Fibroblast of upper back skin (primary cell): ENCODE results near the gene USP36.
A peak's percentile ranks its signal among the peaks of the same experiment; 100 is the strongest.
"Not testable (repeated sequence)": the region's sequence is repeated elsewhere in the genome, so short reads cannot be mapped to it uniquely, and the experiment has no call there.

Experiments
- DNase-seq: peaks from one replicate; pipeline ENCODE4 v3.0.0-alpha.2; 2013

USP36 gene

DNA sequence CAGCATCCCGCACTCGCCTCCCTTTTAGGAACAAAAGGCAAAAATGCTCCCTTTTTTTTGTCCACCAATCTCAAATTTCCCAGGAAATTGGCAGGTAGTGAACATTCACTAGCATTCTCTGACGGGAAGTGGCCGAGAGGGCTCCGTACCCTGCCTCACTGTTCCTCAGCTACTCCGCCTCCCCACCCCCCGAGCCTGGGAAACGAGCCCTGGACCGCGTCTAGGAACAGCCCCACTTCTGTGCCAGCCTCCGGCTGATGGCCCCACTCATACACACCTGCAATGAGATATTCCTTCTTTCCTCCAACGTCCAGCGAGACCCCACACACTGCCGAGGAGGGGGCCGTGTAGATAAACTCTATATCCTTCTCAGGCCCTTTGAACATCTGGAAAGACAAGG lies 30.0 kb upstream of the USP36 start:
- no peak for DNase-seq

DNA sequence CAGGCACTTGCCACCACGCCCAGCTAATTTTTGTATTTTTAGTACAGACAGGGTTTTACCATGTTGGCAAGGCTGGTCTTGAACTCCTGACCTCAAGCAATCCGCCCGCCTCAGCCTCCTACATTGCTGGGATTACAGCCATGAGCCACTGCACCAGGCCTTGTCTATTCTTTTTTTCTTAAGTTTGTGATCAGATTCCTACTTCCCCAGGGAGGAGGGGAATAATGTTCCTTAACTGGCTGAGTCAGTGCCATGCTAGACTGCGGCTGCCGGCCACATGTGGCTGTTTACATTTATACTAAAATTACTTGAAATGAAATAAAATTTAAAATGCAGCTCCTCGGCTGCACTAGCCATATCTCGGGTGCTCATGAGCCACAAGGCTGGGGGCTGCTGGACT lies 27.8 kb upstream of the USP36 start:
- DNase-seq = peak; percentile 74

- not testable (repeated sequence) for DNase-seq
Measured at GRCh38 chr17:78867046-78867445, 26.4 kb upstream of the USP36 start.

DNA sequence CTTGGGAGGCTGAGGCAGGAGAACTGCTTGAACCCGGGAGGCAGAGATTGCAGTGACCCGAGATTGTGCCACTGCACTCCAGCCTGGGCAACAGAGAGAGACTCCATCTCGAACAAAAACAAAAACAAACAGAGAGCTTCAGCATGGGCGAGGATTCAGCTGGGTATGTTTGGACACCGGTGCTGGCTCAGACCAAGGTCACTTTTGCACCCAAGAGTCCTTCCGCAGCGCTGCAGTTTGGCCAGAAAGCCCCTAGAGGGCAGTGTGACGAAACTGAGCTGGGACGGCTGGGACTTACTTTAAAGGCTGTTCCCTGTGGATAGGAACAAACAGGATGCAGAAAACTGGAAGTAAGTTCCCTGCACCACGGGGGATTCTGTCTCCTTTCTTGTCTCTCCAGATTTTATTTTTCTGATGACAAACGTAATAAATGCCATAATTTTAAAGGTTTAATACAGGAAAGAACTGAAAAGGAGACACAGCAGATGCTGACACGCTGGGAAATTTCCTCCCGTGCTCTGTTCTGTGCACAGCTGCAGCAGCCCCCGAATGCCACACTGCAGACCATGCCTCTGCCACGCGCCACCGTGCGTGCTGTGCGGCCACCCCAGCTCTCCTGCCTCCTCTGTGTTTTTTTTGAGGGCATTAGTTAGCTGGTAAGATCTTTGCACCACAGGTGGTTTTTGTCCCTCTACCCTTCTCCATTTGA lies 25.2 kb upstream of the USP36 start:
- peak; percentile 68 for DNase-seq

DNA sequence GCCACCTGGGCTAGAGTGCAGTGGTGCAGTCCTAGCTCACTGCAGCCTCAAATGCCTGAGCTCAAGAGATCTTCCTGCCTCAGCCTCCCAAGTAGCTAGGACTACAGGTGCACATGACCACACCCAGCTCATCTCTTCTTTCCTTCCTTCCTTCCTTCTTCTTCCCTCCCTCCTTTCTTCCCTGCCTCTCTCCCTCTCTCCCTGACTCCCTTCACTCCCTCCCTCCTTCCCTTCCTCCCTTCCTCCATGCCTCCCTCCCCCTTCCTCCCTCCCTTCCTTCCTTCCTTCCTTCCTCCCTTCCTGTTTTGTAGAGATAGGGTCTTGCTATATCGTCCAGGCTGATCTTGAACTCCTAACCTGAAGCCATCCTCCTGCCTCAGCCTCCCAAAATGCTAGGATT lies 23.5 kb upstream of the USP36 start:
- no peak for DNase-seq

DNA sequence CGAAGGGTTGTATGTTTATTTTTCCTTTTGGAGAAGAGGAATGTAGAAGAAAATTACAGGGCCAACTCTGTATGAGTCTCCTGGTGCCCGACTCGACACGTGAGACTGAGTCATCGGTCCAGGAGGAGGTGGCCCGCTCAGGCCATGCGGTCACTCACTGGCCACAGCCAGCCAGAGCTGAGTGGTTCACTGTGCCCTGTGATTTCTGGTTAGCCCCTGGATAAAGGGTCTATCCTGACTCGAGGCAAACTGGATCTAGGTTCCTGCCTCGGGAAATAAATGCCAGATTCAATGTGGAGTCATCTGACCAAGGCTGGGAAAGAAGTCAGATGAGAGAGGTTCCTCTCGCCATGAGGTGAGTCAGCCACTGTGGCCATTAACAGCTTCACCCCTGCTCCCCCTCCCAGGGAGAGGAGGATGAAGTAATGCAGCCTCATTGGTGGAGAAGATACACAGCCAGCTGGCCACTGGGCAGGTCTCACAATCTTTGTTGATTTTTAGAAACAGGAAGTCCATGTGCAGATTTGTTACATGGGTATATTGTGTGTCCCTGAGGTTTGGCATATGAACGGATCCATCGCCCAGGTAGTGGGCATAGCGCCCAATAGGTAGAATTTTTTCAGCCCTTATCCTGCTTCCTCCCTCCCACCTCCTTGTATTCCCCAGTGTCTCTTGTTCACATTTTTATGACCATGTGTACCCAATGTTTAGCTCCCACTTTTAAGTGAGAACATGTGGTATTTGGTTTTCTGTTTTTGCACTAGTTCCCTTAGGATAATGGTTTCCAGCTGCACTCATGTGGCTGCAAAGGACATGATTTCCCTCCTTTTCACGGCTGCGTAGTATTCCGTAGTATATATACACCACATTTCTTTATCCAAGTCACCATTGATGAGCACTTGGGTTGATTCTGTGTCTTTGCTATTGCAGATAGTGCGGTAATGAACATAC lies 21.7 kb upstream of the USP36 start:
- DNase-seq = peak; percentile 95

DNA sequence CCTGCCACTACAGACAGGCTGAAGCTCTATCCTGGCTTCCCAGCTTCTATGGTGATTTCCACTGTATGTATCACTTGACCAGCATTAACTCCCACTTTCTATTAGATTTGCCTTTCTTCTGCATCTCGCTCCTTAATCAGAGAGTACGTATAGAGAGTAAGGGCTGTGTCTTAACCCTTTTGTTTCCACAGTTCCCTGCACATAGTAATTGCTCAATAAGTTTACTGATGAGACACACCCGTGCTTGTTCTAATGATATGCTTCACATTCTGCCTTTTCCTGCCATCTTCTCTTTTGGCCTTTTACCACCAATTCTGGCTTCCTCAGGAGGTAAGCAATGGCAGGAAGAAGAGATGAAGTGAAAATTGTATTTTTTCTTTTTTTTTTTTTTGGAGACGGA lies 20.6 kb upstream of the USP36 start:
- no peak for DNase-seq

DNA sequence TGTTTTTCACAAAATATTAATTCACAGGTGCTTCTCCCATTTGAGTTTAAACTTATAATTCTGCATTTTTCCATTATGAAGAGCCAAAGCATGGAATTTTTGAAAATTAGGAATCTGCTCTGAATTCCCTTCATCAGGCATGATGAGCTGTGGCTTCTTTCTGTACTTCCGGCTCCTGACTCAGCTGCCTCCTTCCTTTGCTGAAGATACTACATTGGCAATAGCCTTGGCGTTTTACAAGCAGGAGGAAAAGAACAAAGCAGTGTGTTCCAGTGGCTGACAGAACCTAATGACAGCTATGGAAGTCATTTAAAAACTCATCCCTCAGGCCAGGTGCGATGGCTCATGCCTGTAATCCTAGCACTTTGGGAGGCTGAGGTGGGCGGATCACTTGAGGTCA lies 18.4 kb upstream of the USP36 start:
- no peak for DNase-seq

DNA sequence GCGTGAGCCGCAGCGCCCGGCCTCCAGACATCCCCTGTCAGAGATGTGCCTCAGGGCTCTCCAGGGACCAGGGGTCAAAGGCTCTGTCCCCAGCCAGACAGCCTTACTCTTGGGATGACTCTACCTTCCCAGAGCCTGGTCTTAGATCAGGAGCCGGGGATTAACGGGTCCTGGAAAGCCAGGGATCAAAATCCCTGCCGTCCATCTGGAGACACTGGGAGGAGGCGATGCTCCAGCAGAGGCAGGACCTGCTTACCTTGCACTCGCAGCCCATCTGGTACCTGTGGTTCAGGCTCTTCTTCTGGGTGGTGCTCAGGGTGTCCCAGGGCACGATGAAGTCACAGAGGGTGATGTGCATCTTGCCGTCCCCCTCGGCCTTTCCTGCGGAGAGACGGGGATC lies 16.7 kb upstream of the USP36 start:
- DNase-seq = no peak

DNA sequence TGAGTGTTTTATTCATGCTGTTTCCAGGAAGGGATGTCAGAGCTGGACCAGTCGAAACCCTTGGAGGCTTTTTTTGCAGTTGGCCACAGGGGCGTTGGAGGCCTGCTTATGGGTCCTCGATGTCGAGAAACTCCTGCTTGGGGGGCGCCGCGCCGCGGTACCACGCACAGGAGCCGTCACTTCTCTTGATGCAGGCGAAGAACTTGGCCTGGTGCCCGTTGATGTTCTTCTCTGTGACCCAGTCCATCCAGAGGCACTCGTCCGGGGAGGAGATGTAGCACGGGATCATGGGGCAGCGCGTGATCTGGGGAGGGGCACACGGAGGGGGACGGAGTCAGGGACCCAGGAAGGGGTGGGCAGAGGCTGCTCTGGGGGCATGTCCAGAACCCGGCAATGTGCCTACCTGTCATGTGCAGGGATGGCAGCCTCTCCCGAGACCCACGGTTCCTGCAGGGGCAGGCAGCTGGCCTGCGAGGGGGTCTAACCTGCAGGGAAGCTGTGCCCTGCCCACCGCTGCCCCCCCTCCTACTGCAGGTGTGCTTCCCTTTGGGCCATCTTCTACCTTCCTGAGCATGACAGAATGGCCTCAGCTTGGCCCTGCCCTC lies 15.0 kb upstream of the USP36 start:
- DNase-seq = no peak

DNA sequence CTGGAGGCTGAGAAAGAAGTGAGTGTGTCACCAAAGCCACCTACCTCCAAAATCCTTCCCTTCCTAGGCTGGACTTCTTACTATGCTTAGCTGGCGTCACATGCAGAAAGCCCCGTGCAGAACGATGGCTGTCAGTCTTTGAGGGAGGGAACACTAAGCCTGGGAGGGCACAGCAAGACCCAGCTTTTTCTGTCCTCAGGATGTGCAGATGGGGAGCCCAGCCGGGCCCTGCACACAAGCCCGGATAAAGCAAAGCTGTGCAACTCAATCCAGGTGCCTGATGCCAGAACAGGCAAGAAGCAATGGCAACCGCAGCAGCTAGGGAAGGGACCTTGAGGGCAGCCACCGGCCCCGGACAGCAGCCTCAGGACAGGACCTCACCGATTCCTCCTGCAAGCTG lies 13.9 kb upstream of the USP36 start:
- DNase-seq = no peak

DNA sequence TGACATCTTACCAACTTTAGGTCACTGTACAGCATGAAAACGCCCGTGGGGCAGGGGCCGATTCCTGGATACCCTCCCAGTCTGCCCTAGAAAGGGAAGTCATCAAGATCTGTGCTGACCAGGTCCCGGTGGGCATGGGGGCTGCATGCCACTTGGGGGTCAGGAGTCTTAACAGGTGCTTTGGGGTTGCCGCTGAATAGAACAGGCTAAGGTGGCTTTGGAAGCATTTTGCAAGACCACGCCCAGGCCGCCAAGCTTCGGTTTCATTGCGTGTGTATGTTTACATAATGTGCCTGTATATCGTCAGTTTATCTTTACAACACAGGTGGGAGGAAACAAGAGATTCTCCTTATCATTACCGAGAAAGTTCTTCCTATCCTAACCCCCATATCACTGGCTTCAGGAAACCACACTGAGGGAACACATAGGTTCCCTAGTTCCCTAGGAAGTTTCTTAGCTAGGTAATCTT lies 13.3 kb upstream of the USP36 start:
- DNase-seq = no peak

GRCh38 chr17:78852709-78853121 lies 12.1 kb upstream of the USP36 start:
- DNase-seq = no peak

DNA sequence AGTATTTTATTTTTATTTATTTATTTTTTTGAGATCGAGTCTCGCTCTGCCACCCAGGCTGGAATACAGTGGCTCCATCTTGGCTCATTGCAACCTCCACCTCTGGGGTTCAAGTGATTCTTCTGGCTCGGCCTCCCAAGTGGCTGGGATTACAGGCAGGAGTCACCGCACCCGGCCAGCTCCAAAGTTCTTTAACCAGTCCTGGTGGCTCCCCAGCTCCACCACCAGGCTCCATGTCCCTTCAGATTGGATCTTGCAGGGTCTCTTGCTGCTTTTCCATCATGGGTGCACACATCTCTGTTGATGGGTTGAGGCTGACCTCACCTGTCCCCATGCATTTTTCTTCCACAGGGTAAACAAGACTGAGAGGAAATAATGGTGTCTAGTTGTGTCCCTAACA lies 8.4 kb upstream of the USP36 start:
- no peak for DNase-seq

GRCh38 chr17:78847052-78847451 lies 6.4 kb upstream of the USP36 start:
- no peak for DNase-seq

DNA sequence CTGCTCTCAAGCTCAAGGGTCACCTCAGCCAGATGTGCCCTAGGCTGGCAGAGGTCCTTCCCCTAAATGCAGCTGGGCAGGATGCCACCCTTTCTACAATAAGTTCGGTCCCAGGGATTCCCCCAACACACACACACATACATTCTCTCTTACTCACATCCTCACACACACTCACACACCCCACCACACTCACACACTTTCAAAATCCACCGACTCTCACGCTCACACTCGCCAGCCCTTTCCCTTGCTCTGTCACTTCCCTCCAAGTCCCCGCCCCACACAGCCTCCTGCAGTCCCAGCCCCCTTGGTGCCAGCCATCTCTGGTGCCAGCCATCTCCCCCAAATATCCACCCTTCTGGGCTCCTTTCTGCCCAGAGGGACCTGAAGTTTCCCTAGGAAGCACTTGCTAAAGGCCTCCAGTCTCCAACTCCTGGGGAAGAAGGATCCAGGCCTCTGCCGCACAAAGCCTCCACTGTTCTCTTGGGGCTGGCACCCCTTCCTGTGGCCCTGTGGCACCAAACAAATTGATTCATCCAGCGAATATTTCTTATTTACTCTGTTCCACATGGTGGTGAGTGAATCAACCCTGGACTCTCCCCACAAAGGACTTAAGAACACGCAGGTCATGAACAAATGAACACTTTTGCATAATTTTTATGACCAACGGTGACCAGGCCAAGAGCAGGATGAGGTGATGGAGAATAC lies 3.8 kb upstream of the USP36 start:
- no peak for DNase-seq

GRCh38 chr17:78842881-78843565 lies 2.4 kb upstream of the USP36 start:
- DNase-seq = peak; percentile 28

DNA sequence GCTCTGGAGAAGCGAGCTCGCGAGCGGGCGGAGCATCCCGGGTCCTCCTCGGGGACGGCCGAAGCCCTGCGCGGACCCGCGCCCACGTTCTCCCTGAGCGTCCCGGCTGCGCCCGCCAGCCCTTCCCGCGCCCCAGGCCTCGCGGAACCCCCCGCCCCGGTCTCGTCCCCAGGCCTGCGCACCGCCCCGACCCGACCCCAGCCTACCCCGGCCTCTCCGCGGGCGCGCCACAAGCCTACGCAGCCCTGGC lies 159 bp downstream of the USP36 start:
- no peak for DNase-seq

- peak; percentile 37 for DNase-seq
Measured at GRCh38 chr17:78839762-78840529, 668 bp downstream of the USP36 start.

GRCh38 chr17:78839235-78839761 lies 1.3 kb downstream of the USP36 start:
- peak; percentile 29 for DNase-seq

DNA sequence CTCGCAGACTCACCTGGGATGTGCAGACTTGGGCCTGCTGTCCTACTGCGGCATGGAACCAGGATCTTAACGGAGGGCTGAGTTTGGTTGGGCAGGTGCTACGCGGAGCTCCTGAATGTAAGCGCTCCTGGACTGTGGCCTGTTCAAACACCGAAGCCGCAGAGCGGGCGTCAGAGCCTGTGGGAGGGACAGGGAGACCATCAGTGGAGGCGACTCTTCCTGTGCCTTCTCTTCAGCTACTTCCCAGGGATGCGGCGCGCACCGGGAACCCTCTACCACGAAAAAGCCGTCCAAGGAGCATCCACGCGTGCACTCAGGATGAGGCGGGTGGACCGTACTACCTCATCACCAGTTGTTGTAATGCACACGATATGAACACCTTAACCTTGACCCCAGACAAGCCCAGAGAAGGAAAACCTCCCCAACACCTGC lies 2.0 kb downstream of the USP36 start:
- no peak for DNase-seq
